ENCODE results near the gene BNIP3.
A peak's percentile ranks its signal among the peaks of the same experiment; 100 is the strongest.

BNIP3 gene

GRCh38 chr10:131949041-131949862, 32.5 kb downstream of the BNIP3 start:
- DNase-seq (ENCODE audit: low read depth): no peak
- no peak overlapping the region for H3K4me3 ChIP-seq (ENCODE audit: low read depth, low read length)
- TF ChIP-seq, protein P1, sequence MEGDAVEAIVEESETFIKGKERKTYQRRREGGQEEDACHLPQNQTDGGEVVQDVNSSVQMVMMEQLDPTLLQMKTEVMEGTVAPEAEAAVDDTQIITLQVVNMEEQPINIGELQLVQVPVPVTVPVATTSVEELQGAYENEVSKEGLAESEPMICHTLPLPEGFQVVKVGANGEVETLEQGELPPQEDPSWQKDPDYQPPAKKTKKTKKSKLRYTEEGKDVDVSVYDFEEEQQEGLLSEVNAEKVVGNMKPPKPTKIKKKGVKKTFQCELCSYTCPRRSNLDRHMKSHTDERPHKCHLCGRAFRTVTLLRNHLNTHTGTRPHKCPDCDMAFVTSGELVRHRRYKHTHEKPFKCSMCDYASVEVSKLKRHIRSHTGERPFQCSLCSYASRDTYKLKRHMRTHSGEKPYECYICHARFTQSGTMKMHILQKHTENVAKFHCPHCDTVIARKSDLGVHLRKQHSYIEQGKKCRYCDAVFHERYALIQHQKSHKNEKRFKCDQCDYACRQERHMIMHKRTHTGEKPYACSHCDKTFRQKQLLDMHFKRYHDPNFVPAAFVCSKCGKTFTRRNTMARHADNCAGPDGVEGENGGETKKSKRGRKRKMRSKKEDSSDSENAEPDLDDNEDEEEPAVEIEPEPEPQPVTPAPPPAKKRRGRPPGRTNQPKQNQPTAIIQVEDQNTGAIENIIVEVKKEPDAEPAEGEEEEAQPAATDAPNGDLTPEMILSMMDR (conservative IDR thresholded peaks at IDR 0.05; ENCODE audit: low read depth, low read length): no peak

DNA sequence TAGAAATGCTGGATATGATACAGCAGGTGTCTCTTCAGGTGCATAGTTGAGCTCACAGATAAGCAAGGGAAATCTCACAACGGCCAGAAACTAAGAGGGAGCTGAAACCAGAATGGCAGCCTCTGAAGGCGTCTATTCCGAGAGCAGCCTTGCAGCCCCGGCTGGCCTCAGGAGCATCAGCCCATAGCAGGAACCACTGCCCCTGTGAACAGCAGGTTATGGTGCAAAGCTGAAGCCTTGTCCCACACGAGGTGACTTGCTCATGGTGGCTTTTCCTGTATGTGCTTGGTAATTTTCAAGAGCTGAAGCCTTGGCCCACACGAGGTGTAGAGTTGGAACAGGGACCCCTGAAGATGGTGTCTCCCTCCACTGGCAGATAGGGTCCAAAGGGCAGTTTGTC, 33.2 kb downstream of the BNIP3 start:
- TF ChIP-seq, protein P1 (conservative IDR thresholded peaks at IDR 0.05; ENCODE audit: low read depth, low read length): no peak
- DNase-seq (ENCODE audit: low read depth): no peak
- no peak overlapping the region for H3K4me3 ChIP-seq (ENCODE audit: low read depth, low read length)

- no peak overlapping the region for H3K4me3 ChIP-seq (ENCODE audit: low read depth, low read length)
- TF ChIP-seq, protein P1 (conservative IDR thresholded peaks at IDR 0.05; ENCODE audit: low read depth, low read length): no peak
- peak; percentile 84 for DNase-seq (ENCODE audit: low read depth)
These were observed 33.9 kb downstream of the BNIP3 start for GRCh38 chr10:131947631-131948347.

- TF ChIP-seq, protein P1 (conservative IDR thresholded peaks at IDR 0.05; ENCODE audit: low read depth, low read length): no peak
- no peak overlapping the region for H3K4me3 ChIP-seq (ENCODE audit: low read depth, low read length)
- no peak for DNase-seq (ENCODE audit: low read depth)
These were observed 34.8 kb downstream of the BNIP3 start for GRCh38 chr10:131946880-131947279.

GRCh38 chr10:131946321-131946751, 35.4 kb downstream of the BNIP3 start:
- peak; percentile 87 for DNase-seq (ENCODE audit: low read depth)
- TF ChIP-seq, protein P1 (conservative IDR thresholded peaks at IDR 0.05; ENCODE audit: low read depth, low read length): no peak
- H3K4me3 ChIP-seq (ENCODE audit: low read depth, low read length): no peak overlapping the region

DNA sequence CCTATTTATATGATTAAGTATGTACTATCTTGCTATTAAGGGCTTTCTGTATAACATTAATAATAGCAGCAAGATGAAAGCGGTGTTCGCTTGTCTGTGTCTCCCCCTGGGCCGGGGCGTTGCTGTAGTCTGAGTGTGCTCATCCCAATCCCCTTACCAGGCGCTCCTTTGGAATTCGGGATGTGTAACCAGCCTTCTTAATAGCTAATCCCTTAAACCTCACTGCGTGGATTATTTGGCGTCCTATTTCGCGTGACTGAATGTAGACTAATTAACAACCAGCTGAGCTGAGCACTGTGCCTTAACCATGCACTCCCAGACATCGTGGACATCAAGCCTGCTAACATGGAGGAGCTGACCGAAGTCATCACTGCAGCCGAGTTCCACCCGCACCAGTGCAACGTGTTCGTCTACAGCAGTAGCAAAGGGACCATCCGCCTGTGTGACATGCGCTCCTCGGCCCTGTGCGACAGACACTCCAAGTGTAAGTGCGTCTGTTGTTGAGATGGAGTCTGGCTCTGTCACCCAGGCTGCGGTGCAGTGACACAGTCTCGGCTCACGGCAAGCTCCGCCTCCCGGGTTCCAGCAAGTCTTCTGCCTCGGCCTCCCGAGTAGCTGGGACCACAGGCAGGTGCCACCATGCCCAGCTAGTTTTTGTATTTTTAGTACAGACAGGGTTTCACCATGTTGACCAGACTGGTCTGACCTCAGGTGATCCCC, 36.6 kb downstream of the BNIP3 start:
- H3K4me3 ChIP-seq (ENCODE audit: low read depth, low read length): no peak overlapping the region
- TF ChIP-seq, protein P1 (conservative IDR thresholded peaks at IDR 0.05; ENCODE audit: low read depth, low read length): no peak
- DNase-seq (ENCODE audit: low read depth): no peak
